H9 (cell line): ENCODE data around the gene FADS1. TPM values are rescaled to one million over a fixed set of nuclear protein-coding genes. Genes with fewer than 3 reads are reported as not detected.

Experiments
- DNase-seq: peaks from one replicate; pipeline ENCODE4 v3.0.0-alpha.2; 2017
- H2AFZ ChIP-seq: one replicate; pipeline ENCODE4 v1.6.1; 2013; ENCODE audit warnings: mild to moderate bottlenecking, low read length, control low read depth, moderate library complexity
- H2AK5ac ChIP-seq: 2 replicates; pipeline ENCODE4 v1.6.1; 2013; ENCODE audit warnings: low read length, control low read depth, mixed read lengths; ENCODE audit not compliant: insufficient read length
- H2BK120ac ChIP-seq: one replicate; pipeline ENCODE4 v1.6.1; 2013; ENCODE audit warnings: low read depth, mild to moderate bottlenecking, low read length, control low read depth, inconsistent platforms; ENCODE audit not compliant: poor library complexity, severe bottlenecking
- H2BK12ac ChIP-seq: 2 replicates; pipeline ENCODE4 v1.6.1; 2013; ENCODE audit warnings: low read length, control low read depth, mixed read lengths, low read depth; ENCODE audit not compliant: insufficient read length
- H2BK15ac ChIP-seq: 2 replicates; pipeline ENCODE4 v1.6.1; 2013; ENCODE audit warnings: low read depth, low read length, control low read depth
- H2BK20ac ChIP-seq: one replicate; pipeline ENCODE4 v1.6.1; 2013; ENCODE audit warnings: low read depth, mild to moderate bottlenecking, low read length, control low read depth, inconsistent platforms; ENCODE audit not compliant: poor library complexity, severe bottlenecking
- H2BK5ac ChIP-seq: 2 replicates; pipeline ENCODE4 v1.6.1; 2013; ENCODE audit warnings: low read length, control low read depth, mixed read lengths; ENCODE audit not compliant: insufficient read length
- H3K14ac ChIP-seq: 2 replicates; pipeline ENCODE4 v1.6.1; 2013; ENCODE audit warnings: low read length, control low read depth; ENCODE audit not compliant: insufficient read depth
- H3K18ac ChIP-seq: 2 replicates; pipeline ENCODE4 v1.6.1; 2013; ENCODE audit warnings: low read depth, mild to moderate bottlenecking, mixed read lengths, low read length, control low read depth; ENCODE audit not compliant: insufficient read length
- H3K23ac ChIP-seq: 2 replicates; pipeline ENCODE4 v1.6.1; 2013; ENCODE audit warnings: low read length, control low read depth, mixed read lengths, low read depth; ENCODE audit not compliant: insufficient read length
- H3K23me2 ChIP-seq: 2 replicates; pipeline ENCODE4 v1.6.1; 2013; ENCODE audit warnings: low read depth, mild to moderate bottlenecking, mixed read lengths, low read length, control low read depth; ENCODE audit not compliant: insufficient read length, poor library complexity, severe bottlenecking
- H3K27ac ChIP-seq: 2 replicates; pipeline ENCODE4 v1.5.1; 2013; ENCODE audit warnings: low read length, control low read depth, mixed read lengths, low read depth; ENCODE audit not compliant: insufficient read length
- H3K27me3 ChIP-seq: 2 replicates; pipeline ENCODE4 v1.6.1; 2013; ENCODE audit warnings: low read length, control low read depth, inconsistent platforms; ENCODE audit not compliant: insufficient read depth
- H3K4ac ChIP-seq: 2 replicates; pipeline ENCODE4 v1.6.1; 2013; ENCODE audit warnings: low read depth, mild to moderate bottlenecking, control low read depth, inconsistent platforms, low read length, moderate library complexity
- H3K4me1 ChIP-seq: 2 replicates; pipeline ENCODE4 v1.6.1; 2013; ENCODE audit warnings: low read length, control low read depth, inconsistent platforms; ENCODE audit not compliant: insufficient read depth
- H3K4me2 ChIP-seq: 2 replicates; pipeline ENCODE4 v1.6.1; 2013; ENCODE audit warnings: low read length, control low read depth, mixed read lengths; ENCODE audit not compliant: insufficient read length, insufficient read depth
- H3K56ac ChIP-seq: 2 replicates; pipeline ENCODE4 v1.6.1; 2013; ENCODE audit warnings: low read depth, mild to moderate bottlenecking, mixed read lengths, low read length, control low read depth; ENCODE audit not compliant: insufficient read length
- H3K79me1 ChIP-seq: 2 replicates; pipeline ENCODE4 v1.6.1; 2013; ENCODE audit warnings: low read depth, mild to moderate bottlenecking, moderate library complexity, low read length, control low read depth, inconsistent platforms; ENCODE audit not compliant: insufficient read depth, poor library complexity, severe bottlenecking
- H3K79me2 ChIP-seq: 2 replicates; pipeline ENCODE4 v1.6.1; 2013; ENCODE audit warnings: low read length, control low read depth, inconsistent platforms; ENCODE audit not compliant: insufficient read depth
- H3K9ac ChIP-seq: 2 replicates; pipeline ENCODE4 v1.6.1; 2013; ENCODE audit warnings: low read length, control low read depth, mixed read lengths; ENCODE audit not compliant: insufficient read length; ENCODE audit errors: extremely low read depth
- H3K9me3 ChIP-seq: one replicate; pipeline ENCODE4 v1.6.1; 2013; ENCODE audit warnings: low read depth, low read length, inconsistent platforms; ENCODE audit not compliant: control insufficient read depth
- H3T11ph ChIP-seq: one replicate; pipeline ENCODE4 v1.6.1; 2013; ENCODE audit warnings: mild to moderate bottlenecking, low read length, control low read depth, inconsistent platforms
- H4K20me1 ChIP-seq: one replicate; pipeline ENCODE4 v1.6.1; 2013; ENCODE audit not compliant: control insufficient read depth, insufficient read length, insufficient read depth
- H4K5ac ChIP-seq: 2 replicates; pipeline ENCODE4 v1.6.1; 2013; ENCODE audit warnings: low read depth, mild to moderate bottlenecking, mixed read lengths, low read length, control low read depth; ENCODE audit not compliant: insufficient read length
- H4K8ac ChIP-seq: replicated peaks from 2 replicates; pipeline ENCODE4 v1.6.1; 2013; ENCODE audit warnings: low read length, control low read depth, mixed read lengths, low read depth; ENCODE audit not compliant: insufficient read length
- H4K91ac ChIP-seq: 2 replicates; pipeline ENCODE4 v1.6.1; 2013; ENCODE audit warnings: low read depth, mild to moderate bottlenecking, moderate library complexity, mixed read lengths, low read length, control low read depth; ENCODE audit not compliant: insufficient read length
- H3K27ac Mint-ChIP-seq, 3 experiments: 2 replicates in 2 of 3; 3 replicates in 1 of 3; pipeline ENCODE4 v1.8.0; 2020 to 2021; ENCODE audit warnings: mixed read lengths in 3 of 3, mild to moderate bottlenecking in 1 of 3, moderate library complexity in 1 of 3
- H3K27me3 Mint-ChIP-seq: 2 replicates; pipeline ENCODE4 v1.8.0; 2021; ENCODE audit warnings: low read depth, mild to moderate bottlenecking, moderate library complexity, mixed read lengths
- H3K36me3 Mint-ChIP-seq, 3 experiments: 2 replicates in 2 of 3; 3 replicates in 1 of 3; pipeline ENCODE4 v1.8.0; 2020 to 2021; ENCODE audit warnings: low read depth in 3 of 3, mixed read lengths in 3 of 3; ENCODE audit not compliant: insufficient read depth in 1 of 3
- H3K4me1 Mint-ChIP-seq, 2 experiments: 2 replicates each; pipeline ENCODE4 v1.8.0; 2020; ENCODE audit warnings: mixed read lengths in 2 of 2
- H3K4me3 Mint-ChIP-seq, 2 experiments: 2 replicates in 1 of 2; 3 replicates in 1 of 2; pipeline ENCODE4 v1.8.0; 2020 to 2021; ENCODE audit warnings: mild to moderate bottlenecking in 2 of 2, mixed read lengths in 2 of 2, moderate library complexity in 1 of 2
- H3K9me3 Mint-ChIP-seq, 2 experiments: 2 replicates in 1 of 2; 3 replicates in 1 of 2; pipeline ENCODE4 v1.8.0; 2020; ENCODE audit warnings: mild to moderate bottlenecking in 2 of 2, mixed read lengths in 2 of 2, moderate library complexity in 1 of 2
- WGBS: extraction: QIAGEN DNeasy Blood & Tissue Kit; methylation state at CpG from one replicate; pipeline ENCODE4 v1.1.7; 2013; ENCODE audit warnings: missing lambda C conversion rate, low lambda C conversion rate, mixed read lengths; ENCODE audit not compliant: insufficient read length; ENCODE audit errors: extremely low coverage; 5-methylcytosine and 5-hydroxymethylcytosine counted together
- total RNA-seq: library from RNA; stranded (reverse); gene quantifications from 2 replicates; pipeline ENCODE4 v1.2.1, GENCODE V29; 2021
- TF ChIP-seq, protein P1 (sequence below): fragments of 200-600 bp; sonication (generic); conservative IDR thresholded peaks from 3 replicates; pipeline ENCODE4 v1.8.0; 2021; ENCODE audit warnings: antibody characterized with exemption, mild to moderate bottlenecking

The FADS1 gene
- total RNA-seq, 1 experiment from 2014 or later: 125 TPM

DNA sequence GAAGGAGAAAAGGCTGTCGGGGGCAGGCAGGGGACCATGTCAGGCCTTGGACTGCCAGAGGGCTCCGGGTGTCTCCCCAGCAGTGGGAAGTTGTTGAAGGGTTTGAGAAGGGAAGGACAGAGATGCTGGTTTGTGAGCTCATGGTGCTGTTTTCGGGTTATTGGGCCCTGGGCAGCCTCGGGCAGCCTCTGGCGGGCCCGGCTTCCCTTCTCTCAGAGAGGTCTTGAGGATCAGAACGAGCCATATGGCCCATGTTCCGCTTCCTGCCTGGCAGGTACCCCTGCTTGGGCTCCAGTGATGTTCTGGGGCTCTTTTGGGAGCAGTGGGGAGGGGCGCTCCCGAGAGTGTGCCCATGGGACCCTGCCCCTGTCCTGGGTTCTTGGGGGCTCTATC is 54.6 kb downstream of the FADS1 start:
- H3K4me2 ChIP-seq: no peak overlapping the region
- H3K9me3 Mint-ChIP-seq: no peaks in the 10 kb centered on the region
- no peak overlapping the region for H3K56ac ChIP-seq
- H3K23me2 ChIP-seq: no peaks in the 10 kb centered on the region
- no peaks in the 10 kb centered on the region for H3K9me3 ChIP-seq
- H3K79me1 ChIP-seq: no peaks in the 10 kb centered on the region
- H3K27me3 Mint-ChIP-seq: no peaks in the 10 kb centered on the region
- no peak overlapping the region for H3T11ph ChIP-seq
- no peak overlapping the region for H3K23ac ChIP-seq
- no peak overlapping the region for H3K27ac ChIP-seq
- H2BK15ac ChIP-seq: no peak overlapping the region
- no peak overlapping the region for H3K18ac ChIP-seq
- no peak overlapping the region for H4K8ac ChIP-seq
- H3K27me3 ChIP-seq: no peaks in the 10 kb centered on the region
- no CpG with 5 or more reads among the region's 10 CpGs for WGBS
- H3K4me3 Mint-ChIP-seq: no peak overlapping the region
- no peak overlapping the region for H2BK12ac ChIP-seq
- no peaks in the 10 kb centered on the region for H3K36me3 Mint-ChIP-seq
- no peak overlapping the region for H3K9ac ChIP-seq
- TF ChIP-seq, protein P1, sequence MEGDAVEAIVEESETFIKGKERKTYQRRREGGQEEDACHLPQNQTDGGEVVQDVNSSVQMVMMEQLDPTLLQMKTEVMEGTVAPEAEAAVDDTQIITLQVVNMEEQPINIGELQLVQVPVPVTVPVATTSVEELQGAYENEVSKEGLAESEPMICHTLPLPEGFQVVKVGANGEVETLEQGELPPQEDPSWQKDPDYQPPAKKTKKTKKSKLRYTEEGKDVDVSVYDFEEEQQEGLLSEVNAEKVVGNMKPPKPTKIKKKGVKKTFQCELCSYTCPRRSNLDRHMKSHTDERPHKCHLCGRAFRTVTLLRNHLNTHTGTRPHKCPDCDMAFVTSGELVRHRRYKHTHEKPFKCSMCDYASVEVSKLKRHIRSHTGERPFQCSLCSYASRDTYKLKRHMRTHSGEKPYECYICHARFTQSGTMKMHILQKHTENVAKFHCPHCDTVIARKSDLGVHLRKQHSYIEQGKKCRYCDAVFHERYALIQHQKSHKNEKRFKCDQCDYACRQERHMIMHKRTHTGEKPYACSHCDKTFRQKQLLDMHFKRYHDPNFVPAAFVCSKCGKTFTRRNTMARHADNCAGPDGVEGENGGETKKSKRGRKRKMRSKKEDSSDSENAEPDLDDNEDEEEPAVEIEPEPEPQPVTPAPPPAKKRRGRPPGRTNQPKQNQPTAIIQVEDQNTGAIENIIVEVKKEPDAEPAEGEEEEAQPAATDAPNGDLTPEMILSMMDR: no peak
- no peak overlapping the region for H3K14ac ChIP-seq
- H3K4me1 ChIP-seq: no peaks in the 10 kb centered on the region; the same call in 1 of the 2 replicates
- H3K27ac Mint-ChIP-seq: peak overlapping the region in 2 of 3 experiments; percentile 19 to 60; a peak in 2 of 7 replicates
- no peak overlapping the region for H2BK5ac ChIP-seq
- peaks cover 30 to 48% of the 10 kb centered on the region in 2 experiments for H3K4me1 Mint-ChIP-seq
- H4K91ac ChIP-seq: no peak overlapping the region
- H3K79me2 ChIP-seq: no peaks in the 10 kb centered on the region
- H2BK120ac ChIP-seq: no peak overlapping the region
- H2AK5ac ChIP-seq: no peak overlapping the region
- no peak overlapping the region for H2AFZ ChIP-seq
- H3K4ac ChIP-seq: no peak overlapping the region
- H4K20me1 ChIP-seq: no peaks in the 10 kb centered on the region
- no peak overlapping the region for H4K5ac ChIP-seq
- H2BK20ac ChIP-seq: no peak overlapping the region
- DNase-seq: no peak
